Fibroblast of lung (primary cell): ENCODE measurements around the gene GNG13. TPM values are rescaled to one million over a fixed set of nuclear protein-coding genes. Genes with fewer than 3 reads are reported as not detected.
"Not testable (repeated sequence)": the region's sequence is repeated elsewhere in the genome, so short reads cannot be mapped to it uniquely, and the experiment has no call there.

Experiments used
- DNase-seq, 2 donors: peaks; one replicate each; pipeline versions ENCODE4 v3.0.0 to v3.0.0-alpha.2; 2010; ENCODE audit warnings: low read depth in 2 of 2
- H2AFZ ChIP-seq: 2 replicates; pipeline ENCODE4 v1.5.1; 2012; ENCODE audit warnings: low read length, control low read depth, inconsistent platforms
- H3K27ac ChIP-seq: 2 replicates; pipeline ENCODE4 v1.5.1; 2011; ENCODE audit warnings: low read length, control low read depth; ENCODE audit not compliant: insufficient read depth
- H3K27me3 ChIP-seq: 2 replicates; pipeline ENCODE4 v1.5.1; 2011; ENCODE audit warnings: mild to moderate bottlenecking, low read length; ENCODE audit not compliant: control insufficient read depth, insufficient read depth
- H3K36me3 ChIP-seq: 2 replicates; pipeline ENCODE4 v1.5.1; 2011; ENCODE audit warnings: low read length; ENCODE audit not compliant: control insufficient read depth, insufficient read depth
- H3K4me1 ChIP-seq: 2 replicates; pipeline ENCODE4 v1.5.1; 2011; ENCODE audit warnings: low read length; ENCODE audit not compliant: control insufficient read depth, insufficient read depth; ENCODE audit errors: extremely low read depth
- H3K4me2 ChIP-seq: 2 replicates; pipeline ENCODE4 v1.5.1; 2011; ENCODE audit warnings: low read length, control low read depth; ENCODE audit not compliant: insufficient read depth; ENCODE audit errors: extremely low read depth
- H3K4me3 ChIP-seq, 4 experiments: fragments of 200-600 bp in 1 of 4; sonication (generic) in 1 of 4; replicated peaks in 1 of 4; 2 replicates each; pipeline ENCODE4 v1.5.1; 2011 to 2016; ENCODE audit warnings: low read length in 4 of 4, low read depth in 3 of 4, mild to moderate bottlenecking in 3 of 4, control low read depth in 2 of 4, inconsistent platforms in 1 of 4, mixed read lengths in 1 of 4; ENCODE audit not compliant: insufficient read depth in 1 of 4; ENCODE audit errors: control extremely low read depth in 1 of 4
- H3K79me2 ChIP-seq: 2 replicates; pipeline ENCODE4 v1.5.1; 2012; ENCODE audit warnings: mild to moderate bottlenecking, low read length, inconsistent platforms; ENCODE audit not compliant: control insufficient read depth, insufficient read depth
- H3K9ac ChIP-seq: 2 replicates; pipeline ENCODE4 v1.5.1; 2011; ENCODE audit warnings: mild to moderate bottlenecking, low read length, control low read depth; ENCODE audit not compliant: insufficient read depth
- H3K9me3 ChIP-seq: 2 replicates; pipeline ENCODE4 v1.5.1; 2012; ENCODE audit warnings: low read depth, low read length; ENCODE audit not compliant: control insufficient read depth, insufficient read depth
- H4K20me1 ChIP-seq: 2 replicates; pipeline ENCODE4 v1.5.1; 2011; ENCODE audit warnings: low read length; ENCODE audit not compliant: control insufficient read depth, insufficient read depth; ENCODE audit errors: extremely low read depth
- EZH2 ChIP-seq: IDR thresholded peaks from 2 replicates; pipeline ENCODE4 v1.5.1; 2012; ENCODE audit warnings: low read length, control low read depth, mild to moderate bottlenecking; ENCODE audit errors: missing control alignments
- polyA plus RNA-seq, 2 donors: library from polyadenylated mRNA; depleted of rRNA in 1 of 2; stranded (reverse) in 1 of 2; unstranded in 1 of 2; fragments of >200 nt; gene quantifications; 2 replicates each; pipeline ENCODE4 v1.2.1, GENCODE V29; 2011 to 2012; ENCODE audit warnings: missing spikeins in 1 of 2
- total RNA-seq: library from RNA; depleted of rRNA; stranded (reverse); fragments of >200 nt; gene quantifications from 2 replicates; pipeline ENCODE4 v1.2.1, GENCODE V29; 2014
- TF ChIP-seq, protein P1 (sequence below), 2 donors: IDR thresholded peaks in 1 of 2; conservative IDR thresholded peaks in 1 of 2; 1 replicate in 1 of 2; 2 replicates in 1 of 2; pipeline ENCODE4 v1.5.1; 2011 to 2012; ENCODE audit warnings: low read length in 2 of 2, control low read depth in 1 of 2, inconsistent platforms in 1 of 2, low read depth in 1 of 2, mild to moderate bottlenecking in 1 of 2

GNG13 gene
- total and polyA plus RNA-seq, 2 donors (not counting 1 experiment from before 2014, with no cell fraction given): not detected

- no peak for DNase-seq
- H2AFZ ChIP-seq: no peak overlapping the region
Measured at GRCh38 chr16:759110-759910, 41.2 kb downstream of the GNG13 start.

DNA sequence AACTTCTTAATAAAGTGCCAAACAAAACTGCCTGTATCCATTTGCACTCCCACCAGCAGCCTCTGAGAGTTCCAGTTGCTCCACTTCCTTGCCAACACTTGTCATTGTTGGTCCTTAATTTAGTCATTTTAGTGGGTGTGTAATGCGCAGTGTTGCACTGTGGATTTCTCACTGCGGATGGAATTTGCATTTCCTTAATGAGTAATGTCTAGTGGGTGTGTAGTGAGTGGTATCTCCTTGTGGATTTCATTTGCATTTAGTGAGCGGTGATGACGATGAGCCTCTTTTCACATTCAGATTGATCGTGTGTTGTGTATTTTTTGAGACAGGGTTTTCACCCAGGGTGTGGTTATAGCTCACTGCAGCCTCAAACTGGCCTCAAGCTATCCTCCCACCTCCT, 44.1 kb downstream of the GNG13 start:
- peaks cover 4% of the 10 kb centered on the region for H3K27me3 ChIP-seq
- no peak overlapping the region for H3K27ac ChIP-seq

More at GRCh38 chr16:759110-759910, 41.2 kb downstream of the GNG13 start:
- H3K79me2 ChIP-seq: no peaks in the 10 kb centered on the region
- H3K4me2 ChIP-seq: no peak overlapping the region
- H4K20me1 ChIP-seq: no peaks in the 10 kb centered on the region
- H3K9me3 ChIP-seq: no peaks in the 10 kb centered on the region
- no peak overlapping the region for H3K4me3 ChIP-seq
- H3K27me3 ChIP-seq: no peaks in the 10 kb centered on the region
- no peaks in the 10 kb centered on the region for H3K4me1 ChIP-seq
- TF ChIP-seq, protein P1, sequence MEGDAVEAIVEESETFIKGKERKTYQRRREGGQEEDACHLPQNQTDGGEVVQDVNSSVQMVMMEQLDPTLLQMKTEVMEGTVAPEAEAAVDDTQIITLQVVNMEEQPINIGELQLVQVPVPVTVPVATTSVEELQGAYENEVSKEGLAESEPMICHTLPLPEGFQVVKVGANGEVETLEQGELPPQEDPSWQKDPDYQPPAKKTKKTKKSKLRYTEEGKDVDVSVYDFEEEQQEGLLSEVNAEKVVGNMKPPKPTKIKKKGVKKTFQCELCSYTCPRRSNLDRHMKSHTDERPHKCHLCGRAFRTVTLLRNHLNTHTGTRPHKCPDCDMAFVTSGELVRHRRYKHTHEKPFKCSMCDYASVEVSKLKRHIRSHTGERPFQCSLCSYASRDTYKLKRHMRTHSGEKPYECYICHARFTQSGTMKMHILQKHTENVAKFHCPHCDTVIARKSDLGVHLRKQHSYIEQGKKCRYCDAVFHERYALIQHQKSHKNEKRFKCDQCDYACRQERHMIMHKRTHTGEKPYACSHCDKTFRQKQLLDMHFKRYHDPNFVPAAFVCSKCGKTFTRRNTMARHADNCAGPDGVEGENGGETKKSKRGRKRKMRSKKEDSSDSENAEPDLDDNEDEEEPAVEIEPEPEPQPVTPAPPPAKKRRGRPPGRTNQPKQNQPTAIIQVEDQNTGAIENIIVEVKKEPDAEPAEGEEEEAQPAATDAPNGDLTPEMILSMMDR (conservative IDR thresholded peaks at IDR 0.05 in 1 of 2, IDR thresholded peaks at IDR 0.05 in 1 of 2; ENCODE audit: low read depth in 1 of 2, low read length in 2 of 2): no peak
- H3K27ac ChIP-seq: no peak overlapping the region
- H3K9ac ChIP-seq: no peak overlapping the region
- H3K36me3 ChIP-seq: no peaks in the 10 kb centered on the region

DNA sequence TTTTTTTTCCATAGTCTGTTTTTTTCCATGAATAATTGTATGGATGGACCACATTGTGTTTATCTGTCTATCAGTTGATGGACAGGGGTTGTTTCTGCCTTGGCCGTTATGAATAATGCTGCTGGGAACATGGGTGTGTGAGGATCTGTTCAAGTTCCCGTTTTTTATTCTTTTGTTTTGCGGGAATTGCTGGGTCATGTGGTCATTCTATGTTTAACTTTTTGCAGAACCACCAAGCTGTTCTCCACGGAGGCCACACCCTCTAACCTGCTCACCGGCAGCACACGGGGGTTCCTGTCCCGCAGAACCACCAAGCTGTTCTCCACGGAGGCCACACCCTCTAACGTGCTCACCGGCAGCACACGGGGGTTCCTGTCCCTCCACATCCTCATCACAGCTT, 45.9 kb downstream of the GNG13 start:
- DNase-seq: no peak
- no peaks in the 10 kb centered on the region for H3K4me1 ChIP-seq
- TF ChIP-seq, protein P1 (conservative IDR thresholded peaks at IDR 0.05 in 1 of 2, IDR thresholded peaks at IDR 0.05 in 1 of 2; ENCODE audit: low read depth in 1 of 2, low read length in 2 of 2): no peak
- TF ChIP-seq EZH2: no peak
- no peak overlapping the region for H3K4me2 ChIP-seq
- H3K27me3 ChIP-seq: peaks cover 9% of the 10 kb centered on the region
- no peak overlapping the region for H3K4me3 ChIP-seq
- no peaks in the 10 kb centered on the region for H3K79me2 ChIP-seq
- no peaks in the 10 kb centered on the region for H3K9me3 ChIP-seq
- H3K27ac ChIP-seq: no peak overlapping the region
- H2AFZ ChIP-seq: no peak overlapping the region
- no peaks in the 10 kb centered on the region for H3K36me3 ChIP-seq
- no peak overlapping the region for H3K9ac ChIP-seq
- no peaks in the 10 kb centered on the region for H4K20me1 ChIP-seq

More for the DNA sequence above, 44.1 kb downstream of the GNG13 start:
- no peak overlapping the region for H3K9ac ChIP-seq
- H3K4me3 ChIP-seq: no peak overlapping the region
- no peak overlapping the region for H3K4me2 ChIP-seq
- no peaks in the 10 kb centered on the region for H3K36me3 ChIP-seq
- H3K79me2 ChIP-seq: no peaks in the 10 kb centered on the region
- no peaks in the 10 kb centered on the region for H3K4me1 ChIP-seq
- H2AFZ ChIP-seq: no peak overlapping the region
- no peaks in the 10 kb centered on the region for H3K9me3 ChIP-seq
- DNase-seq: no peak
- TF ChIP-seq EZH2: no peak
- TF ChIP-seq, protein P1 (conservative IDR thresholded peaks at IDR 0.05 in 1 of 2, IDR thresholded peaks at IDR 0.05 in 1 of 2; ENCODE audit: low read depth in 1 of 2, low read length in 2 of 2): no peak
- no peaks in the 10 kb centered on the region for H4K20me1 ChIP-seq

- H3K4me2 ChIP-seq, H3K9ac ChIP-seq: not testable (repeated sequence)
Measured at GRCh38 chr16:754121-754607, 46.4 kb downstream of the GNG13 start.

More at GRCh38 chr16:754121-754607, 46.4 kb downstream of the GNG13 start:
- DNase-seq, H3K9me3 ChIP-seq, H2AFZ ChIP-seq, H3K27me3 ChIP-seq, H3K4me3 ChIP-seq, H3K27ac ChIP-seq, H3K36me3 ChIP-seq, H3K4me1 ChIP-seq, H3K79me2 ChIP-seq, H4K20me1 ChIP-seq: not testable (repeated sequence)
